ENCODE results near the gene ZNF576. TPM values are rescaled to one million over a fixed set of nuclear protein-coding genes. Genes with fewer than 3 reads are reported as not detected.

ZNF576 gene
- total and polyA plus RNA-seq, 2 of the 13 experiments (the other 11 are each of a cell fraction or from before 2014, with no cell fraction given), result 7.2 to 9.6 TPM

DNA sequence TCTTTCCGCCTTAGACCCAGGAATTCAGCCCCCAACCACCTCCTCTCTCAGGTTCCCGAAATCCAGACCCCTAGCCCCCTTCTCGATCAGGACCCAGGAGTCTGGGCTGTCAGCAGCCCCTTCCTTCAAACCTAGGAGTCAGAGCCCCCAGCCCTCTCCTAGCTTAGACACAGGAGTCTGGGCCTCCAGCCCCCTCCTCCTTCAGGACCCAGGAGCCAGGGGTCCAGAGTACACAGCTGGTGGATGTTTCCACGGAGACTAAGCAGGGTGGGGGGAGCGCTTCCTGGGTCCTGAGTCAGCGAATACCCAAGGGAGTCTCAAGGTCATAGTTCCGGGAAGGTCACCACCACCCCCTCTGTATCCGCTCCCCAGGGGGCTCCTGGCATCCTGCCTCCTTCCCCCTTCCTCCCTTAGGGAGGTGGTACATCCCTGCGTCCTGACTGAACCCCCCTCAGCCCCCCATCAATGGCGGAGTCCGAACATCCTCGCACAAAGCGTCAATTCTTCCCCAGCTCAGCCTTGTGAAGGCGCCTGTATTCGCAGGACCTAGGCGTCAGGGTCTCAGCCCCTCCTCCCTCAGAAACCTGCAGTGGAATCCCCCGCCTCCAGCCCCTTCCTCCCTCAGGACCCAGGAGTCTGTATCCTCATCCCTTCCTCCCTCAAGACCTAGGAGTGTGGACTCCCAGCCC, 38.6 kb downstream of the ZNF576 start (continued):
- TF ChIP-seq, protein P1, sequence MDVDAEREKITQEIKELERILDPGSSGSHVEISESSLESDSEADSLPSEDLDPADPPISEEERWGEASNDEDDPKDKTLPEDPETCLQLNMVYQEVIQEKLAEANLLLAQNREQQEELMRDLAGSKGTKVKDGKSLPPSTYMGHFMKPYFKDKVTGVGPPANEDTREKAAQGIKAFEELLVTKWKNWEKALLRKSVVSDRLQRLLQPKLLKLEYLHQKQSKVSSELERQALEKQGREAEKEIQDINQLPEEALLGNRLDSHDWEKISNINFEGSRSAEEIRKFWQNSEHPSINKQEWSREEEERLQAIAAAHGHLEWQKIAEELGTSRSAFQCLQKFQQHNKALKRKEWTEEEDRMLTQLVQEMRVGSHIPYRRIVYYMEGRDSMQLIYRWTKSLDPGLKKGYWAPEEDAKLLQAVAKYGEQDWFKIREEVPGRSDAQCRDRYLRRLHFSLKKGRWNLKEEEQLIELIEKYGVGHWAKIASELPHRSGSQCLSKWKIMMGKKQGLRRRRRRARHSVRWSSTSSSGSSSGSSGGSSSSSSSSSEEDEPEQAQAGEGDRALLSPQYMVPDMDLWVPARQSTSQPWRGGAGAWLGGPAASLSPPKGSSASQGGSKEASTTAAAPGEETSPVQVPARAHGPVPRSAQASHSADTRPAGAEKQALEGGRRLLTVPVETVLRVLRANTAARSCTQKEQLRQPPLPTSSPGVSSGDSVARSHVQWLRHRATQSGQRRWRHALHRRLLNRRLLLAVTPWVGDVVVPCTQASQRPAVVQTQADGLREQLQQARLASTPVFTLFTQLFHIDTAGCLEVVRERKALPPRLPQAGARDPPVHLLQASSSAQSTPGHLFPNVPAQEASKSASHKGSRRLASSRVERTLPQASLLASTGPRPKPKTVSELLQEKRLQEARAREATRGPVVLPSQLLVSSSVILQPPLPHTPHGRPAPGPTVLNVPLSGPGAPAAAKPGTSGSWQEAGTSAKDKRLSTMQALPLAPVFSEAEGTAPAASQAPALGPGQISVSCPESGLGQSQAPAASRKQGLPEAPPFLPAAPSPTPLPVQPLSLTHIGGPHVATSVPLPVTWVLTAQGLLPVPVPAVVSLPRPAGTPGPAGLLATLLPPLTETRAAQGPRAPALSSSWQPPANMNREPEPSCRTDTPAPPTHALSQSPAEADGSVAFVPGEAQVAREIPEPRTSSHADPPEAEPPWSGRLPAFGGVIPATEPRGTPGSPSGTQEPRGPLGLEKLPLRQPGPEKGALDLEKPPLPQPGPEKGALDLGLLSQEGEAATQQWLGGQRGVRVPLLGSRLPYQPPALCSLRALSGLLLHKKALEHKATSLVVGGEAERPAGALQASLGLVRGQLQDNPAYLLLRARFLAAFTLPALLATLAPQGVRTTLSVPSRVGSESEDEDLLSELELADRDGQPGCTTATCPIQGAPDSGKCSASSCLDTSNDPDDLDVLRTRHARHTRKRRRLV (CRISPR knock-in tag; IDR thresholded peaks at IDR 0.05), result no peak
- TF ChIP-seq, protein P2, sequence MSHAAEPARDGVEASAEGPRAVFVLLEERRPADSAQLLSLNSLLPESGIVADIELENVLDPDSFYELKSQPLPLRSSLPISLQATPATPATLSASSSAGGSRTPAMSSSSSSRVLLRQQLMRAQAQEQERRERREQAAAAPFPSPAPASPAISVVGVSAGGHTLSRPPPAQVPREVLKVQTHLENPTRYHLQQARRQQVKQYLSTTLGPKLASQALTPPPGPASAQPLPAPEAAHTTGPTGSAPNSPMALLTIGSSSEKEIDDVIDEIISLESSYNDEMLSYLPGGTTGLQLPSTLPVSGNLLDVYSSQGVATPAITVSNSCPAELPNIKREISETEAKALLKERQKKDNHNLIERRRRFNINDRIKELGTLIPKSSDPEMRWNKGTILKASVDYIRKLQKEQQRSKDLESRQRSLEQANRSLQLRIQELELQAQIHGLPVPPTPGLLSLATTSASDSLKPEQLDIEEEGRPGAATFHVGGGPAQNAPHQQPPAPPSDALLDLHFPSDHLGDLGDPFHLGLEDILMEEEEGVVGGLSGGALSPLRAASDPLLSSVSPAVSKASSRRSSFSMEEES (CRISPR knock-in tag; IDR thresholded peaks at IDR 0.05), result no peak
- no peak for TF ChIP-seq GTF2F1 (IDR thresholded peaks at IDR 0.05; ENCODE audit: low read length)
- TF ChIP-seq ZNF761 (CRISPR knock-in tag; conservative IDR thresholded peaks at IDR 0.05), result 0 out of 2 replicates have a peak, but pooled peaks have one; percentile 63
- no peak for TF ChIP-seq ZFP62 (CRISPR knock-in tag; IDR thresholded peaks at IDR 0.05)
- no peak for TF ChIP-seq ZNF296 (CRISPR knock-in tag; conservative IDR thresholded peaks at IDR 0.05)
- TF ChIP-seq KDM2A (CRISPR knock-in tag; IDR thresholded peaks at IDR 0.05; ENCODE audit: borderline replicate concordance, low read depth), result no peak
- TF ChIP-seq POLR2A (IDR thresholded peaks at IDR 0.05; ENCODE audit: insufficient read depth in 1 of 2, low read depth in 2 of 2, low read length in 2 of 2), result peak; percentile 74 to 75
- TF ChIP-seq EP300 (IDR thresholded peaks at IDR 0.05; ENCODE audit: low read depth in 2 of 2, low read length in 2 of 2), result peak in 1 of 2 experiments; percentile 42; a peak in 1 of 4 replicates
- no peak for TF ChIP-seq EP300 (CRISPR knock-in tag; IDR thresholded peaks at IDR 0.05; ENCODE audit: borderline replicate concordance)
- TF ChIP-seq KDM3A (CRISPR knock-in tag; IDR thresholded peaks at IDR 0.05; ENCODE audit: low read depth), result no peak
- TF ChIP-seq ZNF747 (CRISPR knock-in tag; IDR thresholded peaks at IDR 0.05; ENCODE audit: borderline replicate concordance), result no peak
- TF ChIP-seq, protein P3, sequence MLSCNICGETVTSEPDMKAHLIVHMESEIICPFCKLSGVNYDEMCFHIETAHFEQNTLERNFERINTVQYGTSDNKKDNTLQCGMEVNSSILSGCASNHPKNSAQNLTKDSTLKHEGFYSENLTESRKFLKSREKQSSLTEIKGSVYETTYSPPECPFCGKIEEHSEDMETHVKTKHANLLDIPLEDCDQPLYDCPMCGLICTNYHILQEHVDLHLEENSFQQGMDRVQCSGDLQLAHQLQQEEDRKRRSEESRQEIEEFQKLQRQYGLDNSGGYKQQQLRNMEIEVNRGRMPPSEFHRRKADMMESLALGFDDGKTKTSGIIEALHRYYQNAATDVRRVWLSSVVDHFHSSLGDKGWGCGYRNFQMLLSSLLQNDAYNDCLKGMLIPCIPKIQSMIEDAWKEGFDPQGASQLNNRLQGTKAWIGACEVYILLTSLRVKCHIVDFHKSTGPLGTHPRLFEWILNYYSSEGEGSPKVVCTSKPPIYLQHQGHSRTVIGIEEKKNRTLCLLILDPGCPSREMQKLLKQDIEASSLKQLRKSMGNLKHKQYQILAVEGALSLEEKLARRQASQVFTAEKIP (CRISPR knock-in tag; IDR thresholded peaks at IDR 0.05; ENCODE audit: borderline replicate concordance), result no peak
- TF ChIP-seq ZNF777 (CRISPR knock-in tag; IDR thresholded peaks at IDR 0.05), result no peak
- no peak for TF ChIP-seq TOPORS (CRISPR knock-in tag; IDR thresholded peaks at IDR 0.05)
- TF ChIP-seq HNF4G (IDR thresholded peaks at IDR 0.05; ENCODE audit: borderline replicate concordance, low read depth, low read length), result peak; percentile 85
- peak; percentile 70; the same call in 1 of the 2 replicates for TF ChIP-seq HNF4G (CRISPR knock-in tag; IDR thresholded peaks at IDR 0.05; ENCODE audit: borderline replicate concordance, low read depth)
- TF ChIP-seq MTERF4 (CRISPR knock-in tag; IDR thresholded peaks at IDR 0.05), result no peak
- no peak for TF ChIP-seq RARG (CRISPR knock-in tag; IDR thresholded peaks at IDR 0.05; ENCODE audit: low read depth)
- 0 out of 2 replicates have a peak, but pooled peaks have one; percentile 49 for TF ChIP-seq ZFP36L1 (CRISPR knock-in tag; IDR thresholded peaks at IDR 0.05)
- TF ChIP-seq ZSCAN9 (CRISPR knock-in tag; IDR thresholded peaks at IDR 0.05; ENCODE audit: borderline replicate concordance), result 0 out of 2 replicates have a peak, but pooled peaks have one; percentile 14
- TF ChIP-seq MBNL3 (CRISPR knock-in tag; conservative IDR thresholded peaks at IDR 0.05), result no peak
